GM12872 (cell line): Measurements from ENCODE around the gene TWIST2.

Source experiments
- TF ChIP-seq, protein P1 (sequence below): IDR thresholded peaks from 3 replicates; pipeline ENCODE4 v1.5.1; 2011; ENCODE audit warnings: low read depth, mild to moderate bottlenecking, low read length, moderate library complexity; ENCODE audit not compliant: insufficient read depth

TWIST2 gene

DNA sequence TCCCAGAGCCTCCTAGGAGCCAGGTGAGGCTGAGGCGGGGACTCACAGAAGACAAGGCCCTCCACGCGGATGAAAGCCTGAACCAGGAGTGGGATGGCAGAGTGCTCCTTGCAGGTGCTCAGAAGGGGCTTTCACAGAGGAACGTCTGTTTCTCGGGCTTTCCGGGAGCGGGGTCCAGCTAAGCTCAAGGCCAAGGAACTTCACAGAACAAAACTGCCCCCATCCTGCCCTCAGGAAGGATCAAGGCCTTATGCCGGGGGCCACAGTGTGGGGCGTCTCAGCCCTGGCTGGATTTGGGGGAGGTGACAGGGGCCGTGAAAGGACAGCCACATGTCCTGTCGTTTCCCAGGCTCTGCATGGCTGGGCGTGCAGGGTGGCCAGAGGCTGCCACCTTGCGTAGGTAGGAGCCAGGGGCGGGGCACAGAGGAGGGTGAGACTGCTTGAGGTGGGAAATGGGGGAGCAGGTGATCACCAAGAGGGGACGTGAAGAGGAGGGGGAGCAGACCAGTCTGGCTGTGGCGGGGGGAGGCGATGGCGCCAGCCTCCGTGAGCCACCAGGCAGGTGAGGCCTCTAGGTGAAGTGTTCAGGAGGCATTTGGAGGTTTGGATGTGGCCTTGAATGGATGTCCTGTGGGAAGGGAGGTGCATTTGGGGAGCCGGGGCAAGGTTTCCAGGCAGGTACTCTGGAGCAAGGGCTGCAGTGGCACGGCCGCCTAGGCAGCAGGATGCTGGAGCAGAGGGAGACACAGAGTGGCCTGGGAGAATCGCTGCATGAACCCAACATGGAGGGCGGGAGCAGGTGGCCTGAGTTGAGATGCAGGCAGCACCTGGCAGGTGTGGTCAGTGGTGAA is 79.1 kb downstream of the TWIST2 start:
- TF ChIP-seq, protein P1, sequence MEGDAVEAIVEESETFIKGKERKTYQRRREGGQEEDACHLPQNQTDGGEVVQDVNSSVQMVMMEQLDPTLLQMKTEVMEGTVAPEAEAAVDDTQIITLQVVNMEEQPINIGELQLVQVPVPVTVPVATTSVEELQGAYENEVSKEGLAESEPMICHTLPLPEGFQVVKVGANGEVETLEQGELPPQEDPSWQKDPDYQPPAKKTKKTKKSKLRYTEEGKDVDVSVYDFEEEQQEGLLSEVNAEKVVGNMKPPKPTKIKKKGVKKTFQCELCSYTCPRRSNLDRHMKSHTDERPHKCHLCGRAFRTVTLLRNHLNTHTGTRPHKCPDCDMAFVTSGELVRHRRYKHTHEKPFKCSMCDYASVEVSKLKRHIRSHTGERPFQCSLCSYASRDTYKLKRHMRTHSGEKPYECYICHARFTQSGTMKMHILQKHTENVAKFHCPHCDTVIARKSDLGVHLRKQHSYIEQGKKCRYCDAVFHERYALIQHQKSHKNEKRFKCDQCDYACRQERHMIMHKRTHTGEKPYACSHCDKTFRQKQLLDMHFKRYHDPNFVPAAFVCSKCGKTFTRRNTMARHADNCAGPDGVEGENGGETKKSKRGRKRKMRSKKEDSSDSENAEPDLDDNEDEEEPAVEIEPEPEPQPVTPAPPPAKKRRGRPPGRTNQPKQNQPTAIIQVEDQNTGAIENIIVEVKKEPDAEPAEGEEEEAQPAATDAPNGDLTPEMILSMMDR: no peak

DNA sequence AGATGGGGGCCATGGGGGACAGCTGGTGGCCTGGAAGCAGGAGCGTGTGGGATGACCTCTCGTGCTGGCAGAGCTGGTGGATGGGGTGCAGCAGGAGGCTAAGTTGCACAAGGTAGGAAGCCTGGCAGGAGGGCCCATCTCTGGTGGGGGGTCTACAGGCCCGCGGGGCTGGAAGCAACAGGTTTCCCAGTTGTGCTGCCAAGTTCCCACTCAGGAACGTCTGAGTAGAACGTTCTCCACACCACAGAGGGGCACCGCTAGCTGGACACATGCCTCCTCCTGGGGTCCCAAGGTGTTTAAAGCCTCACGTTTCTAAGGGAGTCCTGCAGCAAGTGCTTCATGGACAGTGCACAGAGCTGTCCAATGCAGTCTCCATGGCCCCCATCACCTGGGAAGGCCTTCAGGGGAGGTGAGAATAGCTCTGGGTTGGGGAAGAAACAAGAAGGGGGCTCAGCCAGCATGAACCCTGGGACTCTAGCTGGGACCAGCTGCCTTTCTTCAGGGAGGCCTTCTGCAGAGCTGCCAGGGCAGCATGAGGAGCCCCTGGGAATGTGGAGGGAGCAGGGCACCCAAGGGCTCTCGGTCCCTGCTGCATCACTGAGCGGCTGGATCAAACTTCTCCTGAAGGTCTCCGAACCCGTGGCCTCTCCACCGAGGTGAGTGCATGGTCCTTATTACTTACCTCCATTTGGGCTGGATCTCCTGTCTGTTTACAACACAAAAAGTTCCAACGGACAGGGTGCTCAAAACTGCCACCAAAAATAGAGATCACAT is 80.0 kb downstream of the TWIST2 start:
- TF ChIP-seq, protein P1: no peak

- TF ChIP-seq, protein P1: no peak
Measured at GRCh38 chr2:238928520-238929241, 80.8 kb downstream of the TWIST2 start.

DNA sequence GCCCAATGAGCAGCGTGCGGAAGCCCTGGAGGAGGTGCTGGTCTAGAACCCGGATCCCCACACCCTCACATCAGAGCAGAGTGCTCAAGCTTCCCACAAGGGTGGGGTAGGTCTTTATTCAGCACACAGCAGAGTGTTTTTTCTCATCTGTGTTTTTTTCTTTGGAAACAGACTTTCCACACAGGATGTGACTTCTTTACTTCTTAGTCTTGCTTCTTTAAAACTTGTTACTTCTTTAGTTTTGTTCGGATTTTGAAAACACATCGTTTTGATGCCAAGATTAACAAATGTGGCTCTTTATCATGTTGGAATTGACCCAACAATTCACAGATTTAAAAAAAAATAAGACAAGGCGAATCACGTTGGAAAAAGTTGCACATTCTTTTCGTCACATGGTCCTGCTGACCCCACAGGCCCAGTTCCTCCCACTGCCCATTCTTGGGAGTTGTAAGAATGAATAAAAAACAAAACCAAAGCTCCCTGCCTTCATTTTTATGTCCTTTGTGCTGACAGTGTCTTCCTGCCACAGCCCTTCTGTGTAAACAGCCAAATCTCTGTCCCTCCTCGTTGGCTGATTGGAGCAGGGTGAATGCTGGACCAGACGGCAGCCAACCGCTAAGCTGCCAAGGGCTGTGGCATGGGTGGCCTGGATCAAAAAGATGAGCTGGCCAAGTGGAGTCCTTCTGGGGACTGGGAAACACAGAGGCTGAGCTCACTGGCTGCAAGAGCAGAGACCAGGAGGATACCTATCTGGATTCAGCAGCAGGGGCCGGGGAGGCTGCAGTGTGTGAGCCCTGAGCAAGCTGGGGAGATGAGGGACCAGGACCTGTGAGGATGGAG is 81.6 kb downstream of the TWIST2 start:
- TF ChIP-seq, protein P1: no peak

- TF ChIP-seq, protein P1: no peak
Measured at GRCh38 chr2:238930216-238930615, 82.3 kb downstream of the TWIST2 start.

DNA sequence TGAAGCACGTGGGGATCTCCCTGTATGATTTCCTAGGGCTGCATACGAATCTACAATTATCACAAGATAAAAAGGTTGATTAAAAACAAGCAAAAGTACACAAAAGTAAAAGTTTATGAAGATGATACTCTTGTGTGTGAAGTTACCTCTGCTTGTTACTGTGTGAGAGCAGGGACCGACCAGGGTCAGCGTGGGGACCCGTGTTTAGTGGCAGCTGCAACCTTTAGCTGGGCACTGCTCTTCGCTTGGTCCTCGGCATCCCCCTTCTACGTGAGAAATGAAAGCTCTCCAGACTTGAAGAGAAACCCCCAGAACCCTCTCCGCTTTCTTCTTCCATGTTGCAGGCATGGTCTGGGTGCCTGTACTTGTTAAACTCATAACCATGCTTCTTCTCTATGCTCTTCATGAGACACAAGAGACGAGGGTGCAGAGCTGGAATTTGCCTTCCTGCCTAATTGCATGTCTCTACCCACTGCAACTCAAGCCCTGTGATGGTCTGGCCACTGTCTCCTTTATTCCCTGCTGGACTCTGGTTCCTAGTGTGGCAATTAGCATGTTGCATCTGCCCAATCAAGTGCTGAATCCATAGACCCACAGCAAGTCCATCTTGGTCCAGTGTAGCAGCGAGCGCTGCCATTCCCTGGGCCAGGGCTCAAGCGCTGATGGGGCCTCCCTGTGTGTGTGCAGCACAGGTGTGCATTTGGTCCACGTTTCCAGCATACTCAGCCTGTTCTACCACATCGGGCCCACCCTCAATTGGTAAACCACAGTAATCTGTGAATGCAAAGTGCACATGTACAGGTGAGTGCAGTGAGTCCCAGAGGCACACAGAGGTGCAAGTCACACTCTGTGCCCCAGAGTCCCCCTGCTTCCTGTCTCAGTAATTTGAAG is 88.5 kb downstream of the TWIST2 start:
- TF ChIP-seq, protein P1: no peak
